Measurements from ENCODE around the gene SCUBE1. TPM values are rescaled to one million over a fixed set of nuclear protein-coding genes. Genes with fewer than 3 reads are reported as not detected.

The SCUBE1 gene
- total RNA-seq, 4 donors from 2014 or later: 0.68 to 6.4 (median 1.7) TPM

- H3K27ac ChIP-seq: no peak overlapping the region
- no peaks in the 10 kb centered on the region for H3K4me1 ChIP-seq
- DNase-seq: no peak
- H3K9me3 ChIP-seq: no peaks in the 10 kb centered on the region
- intact Hi-C loops (cut with DNase I; ENCODE audit: low total_unique reads) (no loop called here), in situ Hi-C loops (cut with MboI; ENCODE audit: low pct_ligation_motif_present in 1 of 4, low pct_unique_long_range_greater_than_20kb in 1 of 4, low sequenced_read_pairs in 3 of 4) (no loop called here)
- no peak overlapping the region for H3K4me3 ChIP-seq
- H3K27me3 ChIP-seq: no peaks in the 10 kb centered on the region
- TF ChIP-seq, protein P1, sequence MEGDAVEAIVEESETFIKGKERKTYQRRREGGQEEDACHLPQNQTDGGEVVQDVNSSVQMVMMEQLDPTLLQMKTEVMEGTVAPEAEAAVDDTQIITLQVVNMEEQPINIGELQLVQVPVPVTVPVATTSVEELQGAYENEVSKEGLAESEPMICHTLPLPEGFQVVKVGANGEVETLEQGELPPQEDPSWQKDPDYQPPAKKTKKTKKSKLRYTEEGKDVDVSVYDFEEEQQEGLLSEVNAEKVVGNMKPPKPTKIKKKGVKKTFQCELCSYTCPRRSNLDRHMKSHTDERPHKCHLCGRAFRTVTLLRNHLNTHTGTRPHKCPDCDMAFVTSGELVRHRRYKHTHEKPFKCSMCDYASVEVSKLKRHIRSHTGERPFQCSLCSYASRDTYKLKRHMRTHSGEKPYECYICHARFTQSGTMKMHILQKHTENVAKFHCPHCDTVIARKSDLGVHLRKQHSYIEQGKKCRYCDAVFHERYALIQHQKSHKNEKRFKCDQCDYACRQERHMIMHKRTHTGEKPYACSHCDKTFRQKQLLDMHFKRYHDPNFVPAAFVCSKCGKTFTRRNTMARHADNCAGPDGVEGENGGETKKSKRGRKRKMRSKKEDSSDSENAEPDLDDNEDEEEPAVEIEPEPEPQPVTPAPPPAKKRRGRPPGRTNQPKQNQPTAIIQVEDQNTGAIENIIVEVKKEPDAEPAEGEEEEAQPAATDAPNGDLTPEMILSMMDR (IDR thresholded peaks at IDR 0.05): no peak
- no peak for TF ChIP-seq POLR2AphosphoS5 (IDR thresholded peaks at IDR 0.05)
- TF ChIP-seq EP300 (IDR thresholded peaks at IDR 0.05; ENCODE audit: low read depth): no peak
- no peak for TF ChIP-seq POLR2A (IDR thresholded peaks at IDR 0.05)
- WGBS, 2 donors (ENCODE audit: low coverage in 1 of 2): 55 to 66% methylated on average over 2 to 8 of the region's 8 CpGs
- no peaks in the 10 kb centered on the region for H3K36me3 ChIP-seq
Measured at GRCh38 chr22:43256976-43257545, 86.1 kb downstream of the SCUBE1 start.

- no peak for DNase-seq
- Histone ChIP-seq H3K27ac (no peak overlapping the region), H3K9me3 (no peaks in the 10 kb centered on the region), H3K4me1 (no peaks in the 10 kb centered on the region), H3K27me3 (no peaks in the 10 kb centered on the region), H3K36me3 (no peaks in the 10 kb centered on the region), H3K4me3 (no peak overlapping the region)
- TF ChIP-seq POLR2A (IDR thresholded peaks at IDR 0.05) (no peak), POLR2AphosphoS5 (IDR thresholded peaks at IDR 0.05) (no peak), EP300 (IDR thresholded peaks at IDR 0.05; ENCODE audit: low read depth) (no peak)
- TF ChIP-seq, protein P1 (IDR thresholded peaks at IDR 0.05): no peak
- WGBS, 2 donors (ENCODE audit: low coverage in 1 of 2): 82 to 85% methylated on average over 9 of the region's 9 CpGs
- intact Hi-C loops (cut with DNase I; ENCODE audit: low total_unique reads): no loop called here
- in situ Hi-C loops (cut with MboI; ENCODE audit: low pct_ligation_motif_present in 1 of 4, low pct_unique_long_range_greater_than_20kb in 1 of 4, low sequenced_read_pairs in 3 of 4): no loop called here
Measured at GRCh38 chr22:43256569-43256968, 86.6 kb downstream of the SCUBE1 start.

- WGBS, 2 donors (ENCODE audit: low coverage in 1 of 2): 70 to 84% methylated on average over 9 to 23 of the region's 23 CpGs
- intact Hi-C loops (cut with DNase I; ENCODE audit: low total_unique reads) (no loop called here), in situ Hi-C loops (cut with MboI; ENCODE audit: low pct_ligation_motif_present in 1 of 4, low pct_unique_long_range_greater_than_20kb in 1 of 4, low sequenced_read_pairs in 3 of 4) (no loop called here)
- Histone ChIP-seq H3K36me3 (no peaks in the 10 kb centered on the region), H3K27ac (no peak overlapping the region), H3K4me1 (no peaks in the 10 kb centered on the region), H3K27me3 (no peaks in the 10 kb centered on the region), H3K9me3 (no peaks in the 10 kb centered on the region), H3K4me3 (no peak overlapping the region)
- no peak for TF ChIP-seq POLR2AphosphoS5 (IDR thresholded peaks at IDR 0.05)
- TF ChIP-seq EP300 (IDR thresholded peaks at IDR 0.05; ENCODE audit: low read depth): no peak
- no peak for TF ChIP-seq POLR2A (IDR thresholded peaks at IDR 0.05)
- TF ChIP-seq, protein P1 (IDR thresholded peaks at IDR 0.05): no peak
- no peak for DNase-seq
Measured at GRCh38 chr22:43255299-43255698, 87.9 kb downstream of the SCUBE1 start.

DNA sequence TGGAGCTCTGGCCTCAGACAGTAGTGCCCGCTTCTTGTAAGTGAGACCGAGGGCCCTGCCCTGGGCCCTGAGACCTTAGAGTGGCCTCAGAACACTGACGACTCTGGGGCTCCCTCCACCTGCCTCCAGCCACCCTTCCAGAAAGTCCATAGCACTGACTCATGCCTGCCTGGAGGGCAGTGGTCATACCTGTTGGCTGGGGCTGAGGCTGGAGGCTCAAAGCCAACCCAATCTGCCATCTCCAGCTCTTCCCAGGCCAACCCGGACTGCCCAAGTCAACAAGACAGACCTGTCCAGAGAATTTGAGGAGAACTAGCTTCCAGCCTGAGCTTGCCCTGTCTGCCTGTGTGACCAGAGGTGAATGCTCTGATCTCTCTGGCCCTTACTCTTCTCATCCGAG is 89.3 kb downstream of the SCUBE1 start:
- no peaks in the 10 kb centered on the region for H3K4me1 ChIP-seq
- no peaks in the 10 kb centered on the region for H3K27me3 ChIP-seq
- TF ChIP-seq EP300 (IDR thresholded peaks at IDR 0.05; ENCODE audit: low read depth) (no peak), POLR2AphosphoS5 (IDR thresholded peaks at IDR 0.05) (no peak), POLR2A (IDR thresholded peaks at IDR 0.05) (no peak)
- TF ChIP-seq, protein P1 (IDR thresholded peaks at IDR 0.05): no peak
- H3K4me3 ChIP-seq: no peak overlapping the region
- no peak overlapping the region for H3K27ac ChIP-seq
- H3K36me3 ChIP-seq: no peaks in the 10 kb centered on the region
- WGBS, 2 donors (ENCODE audit: low coverage in 1 of 2): 82% methylated on average over 4 of the region's 5 CpGs; no CpG with 5 or more reads in 1 of the 2 donors
- no peaks in the 10 kb centered on the region for H3K9me3 ChIP-seq
- DNase-seq: no peak
- in situ Hi-C loops (cut with MboI; ENCODE audit: low pct_ligation_motif_present in 1 of 4, low pct_unique_long_range_greater_than_20kb in 1 of 4, low sequenced_read_pairs in 3 of 4): no loop called here
- intact Hi-C loops (cut with DNase I; ENCODE audit: low total_unique reads): no loop called here
